NCI-H82 treated with DMSO at 0.1 percent for 48 hours (cell line): ENCODE measurements around the gene ZNF302.
"Not testable (repeated sequence)": the region's sequence is repeated elsewhere in the genome, so short reads cannot be mapped to it uniquely, and the experiment has no call there.

Experiments
- DNase-seq: peaks from one replicate; lab custom pipeline; 2025; ENCODE audit not compliant: unreplicated experiment; lab: John Stamatoyannopoulos, UW

ZNF302 gene

DNA sequence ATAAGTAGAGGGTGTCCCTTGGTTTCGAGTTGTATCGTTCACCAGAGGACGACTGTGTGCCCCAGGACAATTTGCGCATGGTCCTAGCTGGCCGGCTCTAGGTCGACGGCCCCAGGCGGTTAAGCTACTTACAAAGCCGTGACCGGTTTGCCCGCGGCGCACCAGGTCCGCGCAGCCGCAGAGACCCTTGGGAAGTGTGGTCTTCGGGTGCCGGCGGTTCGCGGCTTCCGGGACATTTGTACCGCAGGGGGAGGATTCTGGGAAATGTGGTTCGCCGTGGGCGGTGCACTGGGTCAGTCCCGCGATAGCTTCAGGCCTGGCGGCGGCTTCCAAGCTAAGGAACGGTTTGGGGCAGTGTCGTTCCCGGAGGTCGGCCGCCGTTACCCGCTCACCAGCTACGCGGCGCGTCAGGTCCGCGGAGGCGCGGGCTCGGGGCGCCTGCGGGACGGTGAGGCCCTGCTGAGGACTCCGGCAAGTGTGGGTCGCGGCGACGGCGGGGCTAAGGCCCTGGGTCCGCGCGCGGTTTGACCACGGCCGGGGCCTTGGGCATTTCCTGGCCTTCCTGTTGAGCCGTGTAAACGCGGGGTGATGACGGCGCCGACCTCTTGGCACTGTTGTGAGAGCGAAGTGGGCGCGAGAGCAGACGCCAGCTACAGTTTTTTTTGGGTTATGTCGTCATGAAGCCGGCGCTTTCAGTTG lies at the start of gene ZNF302:
ZNF302 (plus strand) TSS at position 293 of the 699 bp plus-strand sequence. CDS start 1,127 bp downstream, outside the sequence.
- peak; percentile 85 for DNase-seq

DNA sequence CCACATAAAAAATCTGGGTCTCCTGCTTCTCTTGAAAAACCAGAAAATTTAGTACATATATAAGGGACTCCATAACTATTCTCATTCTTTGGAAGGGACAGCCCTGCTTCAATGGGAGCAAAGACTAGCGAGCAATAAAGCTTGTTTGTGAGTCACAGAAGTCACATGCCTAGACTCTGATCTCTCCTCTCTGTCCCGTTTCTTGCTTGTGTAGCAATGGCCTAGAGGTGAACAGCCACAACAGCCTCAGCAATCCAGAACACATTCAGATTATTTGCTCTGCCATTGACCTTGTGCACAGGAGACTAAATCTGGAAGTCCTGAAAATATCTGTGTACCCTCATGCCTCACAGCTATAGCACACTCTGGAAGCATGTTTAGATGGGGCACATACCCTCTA lies 43.7 kb upstream of the ZNF302 start:
- DNase-seq = no peak

DNA sequence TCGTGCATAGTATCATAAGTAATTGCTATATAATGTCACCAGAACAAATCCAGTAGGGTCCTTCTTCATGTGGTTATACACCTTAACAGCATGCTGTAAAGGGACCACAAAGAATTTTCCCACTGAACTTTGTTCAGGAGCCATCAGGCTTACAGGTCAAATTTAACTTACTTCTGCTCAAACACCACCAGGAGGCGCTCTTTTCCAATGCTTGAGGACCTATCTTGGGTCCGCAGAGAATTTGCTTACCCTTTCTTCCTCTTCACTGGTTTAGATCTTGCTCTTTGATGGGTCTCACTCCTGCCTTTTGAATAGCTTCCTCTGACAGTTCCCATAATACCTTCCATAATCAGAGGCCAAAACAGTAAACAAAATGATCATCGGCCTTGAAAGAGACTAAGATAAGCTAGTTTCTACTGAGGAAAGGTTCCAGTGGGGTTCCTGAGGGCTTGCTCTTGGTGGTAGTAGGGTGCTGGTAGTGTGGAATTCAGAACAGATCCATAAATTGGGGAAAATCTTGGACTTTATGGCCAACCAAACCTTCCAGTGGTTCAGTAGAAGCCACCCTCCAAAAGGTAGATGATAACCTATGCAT lies 37.9 kb upstream of the ZNF302 start:
- peak; percentile 31 for DNase-seq

DNA sequence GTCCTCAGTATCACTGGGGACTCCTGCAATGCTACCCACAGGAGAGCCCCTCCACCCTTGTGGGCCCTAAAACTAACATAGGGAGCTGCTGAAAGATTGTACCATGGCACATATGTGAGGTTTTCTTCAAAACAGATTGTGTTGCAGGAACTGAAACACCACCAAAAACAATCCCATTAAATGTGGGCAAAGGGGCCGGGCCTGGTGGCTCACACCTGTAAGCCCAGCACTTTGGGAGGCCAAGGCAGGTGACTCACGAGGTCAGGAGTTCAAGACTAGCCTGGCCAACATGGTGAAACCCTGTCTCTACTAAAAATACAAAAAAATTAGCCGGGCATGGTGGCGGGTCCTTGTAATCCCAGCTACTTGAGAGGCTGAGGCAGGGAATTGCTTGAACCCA lies 35.2 kb upstream of the ZNF302 start:
- no peak for DNase-seq

DNA sequence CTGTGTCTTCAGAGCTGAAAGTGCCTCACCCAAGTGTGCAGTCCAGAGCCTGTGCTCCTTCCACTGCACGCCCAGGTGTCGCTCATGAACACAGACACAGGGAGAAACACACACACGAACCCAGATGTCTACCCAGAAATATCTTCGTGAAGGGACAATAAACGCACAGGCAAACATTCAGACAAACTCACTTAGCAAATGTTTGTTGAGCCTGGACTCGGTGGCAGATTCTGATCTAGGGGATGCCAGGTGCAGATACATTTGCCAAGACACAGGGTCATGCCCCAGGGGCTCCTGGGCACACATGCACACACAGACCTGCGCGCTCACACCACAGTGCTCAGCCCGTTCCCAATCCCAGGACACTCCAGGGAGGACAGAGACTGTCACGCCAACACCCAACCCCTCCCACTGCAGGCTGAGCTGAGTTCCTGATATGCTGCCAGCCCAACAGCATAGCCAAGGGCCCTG lies 32.5 kb upstream of the ZNF302 start:
- no peak for DNase-seq

DNA sequence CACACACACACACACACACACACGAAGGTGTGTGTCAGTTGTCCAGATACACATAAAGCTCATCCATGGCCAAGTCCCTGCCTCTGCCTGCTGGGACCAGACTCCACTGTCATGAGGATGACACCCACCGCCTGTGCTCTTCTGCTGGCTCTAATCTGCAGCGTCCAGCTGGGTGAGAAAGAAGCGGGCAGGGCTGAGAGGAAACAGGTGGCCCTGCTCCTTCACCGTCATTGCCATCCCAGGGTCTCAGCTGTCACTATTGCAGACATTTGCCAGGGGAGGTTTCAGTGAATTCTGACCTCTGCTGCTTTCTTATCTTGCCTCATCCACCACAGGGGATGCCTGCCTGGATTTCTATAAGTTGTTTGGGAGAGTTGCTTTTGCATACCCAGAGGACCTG lies 31.9 kb upstream of the ZNF302 start:
- DNase-seq = no peak

DNA sequence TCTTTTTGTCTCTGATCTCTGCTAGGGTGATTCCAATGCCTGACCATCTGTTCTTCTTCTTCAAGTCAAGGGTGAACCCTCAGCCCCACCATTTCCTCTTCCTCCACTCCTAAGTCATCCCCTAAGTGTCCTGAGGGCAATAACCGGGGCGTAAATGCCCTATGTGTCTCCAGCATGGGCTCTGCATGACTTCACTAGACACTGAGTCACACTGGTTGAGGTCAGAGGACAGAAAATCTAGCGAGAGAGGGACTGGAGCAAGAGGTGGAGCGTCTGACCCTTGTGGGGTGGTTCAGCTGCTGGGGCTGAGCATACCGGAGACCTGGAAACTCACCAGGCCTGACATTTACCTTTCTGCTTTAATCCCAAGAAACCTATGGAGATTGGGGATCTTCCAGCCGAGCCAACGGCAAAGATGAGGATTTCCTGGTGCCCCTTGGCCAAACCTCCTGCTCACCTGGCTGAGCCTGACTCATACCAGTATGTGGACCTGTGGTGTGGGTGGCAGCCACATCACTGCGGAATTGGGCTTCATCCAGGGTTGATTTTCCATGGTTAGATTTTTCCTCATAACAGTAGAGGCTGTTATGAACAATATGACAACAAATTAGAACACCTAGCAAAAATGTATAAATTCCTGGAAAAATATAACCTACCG lies 27.5 kb upstream of the ZNF302 start:
- no peak for DNase-seq

DNA sequence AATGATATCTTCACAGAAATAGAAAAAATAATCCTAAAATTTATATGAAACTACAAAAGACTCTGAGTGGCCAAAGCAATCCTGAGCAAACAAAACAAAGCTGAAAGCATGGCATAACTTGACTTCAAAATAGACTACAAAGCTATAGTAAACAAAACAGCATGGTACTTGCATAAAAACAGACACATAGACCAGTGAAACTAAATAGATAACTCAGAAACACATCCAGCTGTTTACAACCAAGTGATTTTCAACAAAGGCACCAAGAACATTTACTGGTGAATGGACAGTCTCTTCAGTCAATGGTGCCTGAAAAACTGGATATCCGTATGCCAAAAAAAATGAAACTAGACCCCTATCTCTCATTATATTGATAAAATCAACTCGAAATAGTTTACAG lies 25.7 kb upstream of the ZNF302 start:
- no peak for DNase-seq

DNA sequence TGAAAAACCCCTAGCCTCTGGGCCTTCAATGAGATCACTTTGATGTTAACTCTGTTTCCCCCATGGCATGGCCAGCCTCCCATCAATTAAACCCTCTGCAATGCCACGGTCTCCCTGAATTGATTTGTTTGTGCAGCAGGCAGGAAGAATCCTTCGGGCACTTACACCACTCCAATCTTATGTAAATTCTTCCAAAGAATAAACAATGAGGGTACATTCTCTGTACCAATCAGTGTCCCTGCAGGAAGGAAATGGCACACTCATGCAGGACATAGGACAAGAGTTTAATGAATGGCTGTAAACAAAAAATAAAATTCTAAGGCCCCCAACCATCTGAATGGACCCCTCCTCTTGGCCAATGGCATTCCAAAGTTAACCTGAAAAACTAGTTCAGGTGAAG lies 22.7 kb upstream of the ZNF302 start:
- DNase-seq = no peak

DNA sequence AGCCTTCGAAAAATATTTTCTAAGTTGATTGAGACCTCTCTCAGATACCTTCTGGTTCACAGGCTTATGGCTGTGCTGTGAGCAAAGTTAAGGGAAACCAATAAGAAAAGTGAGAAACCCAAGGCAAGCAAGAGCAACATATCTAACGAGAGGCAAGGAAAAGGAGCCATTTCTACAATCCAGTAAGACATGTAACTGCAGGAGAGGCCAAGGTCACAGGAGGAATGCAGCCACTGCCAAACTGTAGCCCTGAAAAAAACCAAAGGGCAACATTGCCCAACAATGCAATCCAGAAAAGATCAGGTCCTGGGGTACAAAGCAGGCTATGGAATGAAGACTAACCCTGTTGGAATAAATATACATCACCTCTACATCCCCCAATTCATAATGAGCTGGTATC lies 21.8 kb upstream of the ZNF302 start:
- no peak for DNase-seq

DNA sequence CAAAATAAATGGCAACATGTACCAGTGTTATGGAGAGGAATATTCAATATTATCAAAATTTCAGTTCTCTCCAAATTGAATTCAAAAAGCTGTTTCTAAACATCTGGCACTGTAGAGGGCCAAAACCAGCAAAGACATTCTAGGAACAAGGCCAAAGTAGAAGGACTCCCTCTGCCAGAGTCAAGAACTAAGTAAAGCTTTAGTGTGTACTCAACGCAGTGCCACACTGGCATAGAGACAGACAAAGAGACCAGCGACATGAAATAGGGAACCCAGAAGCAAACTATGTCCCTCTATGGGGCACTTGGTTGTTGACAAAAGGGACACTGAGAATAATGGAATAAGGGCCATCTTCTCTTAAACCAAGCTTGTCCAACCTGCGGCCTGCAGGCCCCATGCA lies 16.1 kb upstream of the ZNF302 start:
- no peak for DNase-seq

DNA sequence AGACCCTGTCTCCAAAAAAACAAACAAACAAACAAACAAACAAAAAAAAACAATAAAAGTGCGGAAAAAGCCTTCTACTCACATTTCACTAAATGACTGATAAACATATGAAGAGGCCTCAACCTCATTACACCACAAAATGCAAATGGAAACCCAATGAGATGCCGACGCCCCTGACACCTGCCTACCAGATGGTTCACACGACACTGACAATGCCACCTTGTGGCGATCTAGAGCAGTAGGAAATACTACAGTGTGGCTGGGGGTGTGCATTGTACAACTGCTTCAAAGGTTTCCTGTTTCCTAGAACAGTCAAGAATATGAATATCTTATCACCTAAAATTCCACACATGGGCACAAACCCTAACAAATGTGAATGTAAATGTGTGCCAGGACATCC lies 14.6 kb upstream of the ZNF302 start:
- DNase-seq = peak; percentile 7

DNA sequence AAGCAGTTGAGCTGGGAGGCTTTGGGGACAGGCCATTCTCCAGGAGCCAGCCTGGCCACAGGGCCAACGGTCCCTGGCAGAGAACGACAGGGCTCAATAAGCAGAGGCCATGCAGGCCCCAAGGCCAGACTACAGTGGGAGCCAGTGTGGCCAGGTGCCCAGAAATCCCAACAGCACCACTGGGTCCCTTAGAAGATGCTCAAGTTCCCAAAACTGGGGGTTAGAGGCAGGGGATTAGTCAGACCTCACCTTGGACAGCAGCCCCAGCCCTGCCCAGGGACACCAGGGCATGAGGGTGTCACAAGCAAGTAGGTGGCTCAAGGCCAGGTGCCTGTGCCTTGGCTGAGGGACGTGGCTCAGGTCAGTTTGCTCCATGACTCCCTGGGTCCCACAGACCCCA lies 13.3 kb upstream of the ZNF302 start:
- no peak for DNase-seq

DNA sequence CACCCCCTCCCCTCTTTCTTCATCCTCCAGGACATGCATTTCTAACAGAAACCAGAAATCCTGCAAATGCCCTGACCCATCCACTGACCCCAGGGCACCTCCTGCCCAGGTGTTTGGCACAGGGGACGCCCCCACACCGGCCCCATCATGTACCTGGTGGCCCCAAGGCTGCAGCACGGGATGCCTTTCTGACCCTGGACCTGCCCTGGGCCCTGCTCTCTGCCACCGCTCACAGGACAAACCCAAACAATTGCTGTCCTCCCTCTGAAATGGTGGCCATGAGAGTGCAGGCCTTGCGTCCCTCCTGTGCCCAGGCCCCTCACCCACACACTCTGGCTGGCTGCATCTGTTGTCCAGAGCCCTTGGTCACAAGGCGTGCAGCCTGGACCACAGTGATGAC lies 12.6 kb upstream of the ZNF302 start:
- no peak for DNase-seq

DNA sequence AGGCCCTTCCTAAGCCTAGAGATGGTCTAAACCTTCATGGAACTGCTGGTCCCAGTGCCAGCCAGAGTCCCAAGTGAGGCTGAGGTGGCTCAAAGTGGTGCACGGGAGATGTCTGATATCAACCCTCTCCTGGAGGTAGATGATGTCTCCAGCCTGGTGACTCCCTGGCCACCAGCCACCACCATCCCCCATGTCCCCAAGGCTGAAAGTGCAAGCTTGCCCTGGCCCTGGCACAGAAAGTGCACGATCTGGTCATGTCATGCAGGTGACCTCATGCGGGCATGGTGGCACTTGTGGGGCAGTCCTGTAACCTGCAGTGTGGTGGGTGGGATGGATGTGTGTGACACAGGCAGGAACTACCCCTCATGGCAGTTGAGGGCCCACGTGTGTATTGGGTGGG lies 12.2 kb upstream of the ZNF302 start:
- not testable (repeated sequence) for DNase-seq

DNA sequence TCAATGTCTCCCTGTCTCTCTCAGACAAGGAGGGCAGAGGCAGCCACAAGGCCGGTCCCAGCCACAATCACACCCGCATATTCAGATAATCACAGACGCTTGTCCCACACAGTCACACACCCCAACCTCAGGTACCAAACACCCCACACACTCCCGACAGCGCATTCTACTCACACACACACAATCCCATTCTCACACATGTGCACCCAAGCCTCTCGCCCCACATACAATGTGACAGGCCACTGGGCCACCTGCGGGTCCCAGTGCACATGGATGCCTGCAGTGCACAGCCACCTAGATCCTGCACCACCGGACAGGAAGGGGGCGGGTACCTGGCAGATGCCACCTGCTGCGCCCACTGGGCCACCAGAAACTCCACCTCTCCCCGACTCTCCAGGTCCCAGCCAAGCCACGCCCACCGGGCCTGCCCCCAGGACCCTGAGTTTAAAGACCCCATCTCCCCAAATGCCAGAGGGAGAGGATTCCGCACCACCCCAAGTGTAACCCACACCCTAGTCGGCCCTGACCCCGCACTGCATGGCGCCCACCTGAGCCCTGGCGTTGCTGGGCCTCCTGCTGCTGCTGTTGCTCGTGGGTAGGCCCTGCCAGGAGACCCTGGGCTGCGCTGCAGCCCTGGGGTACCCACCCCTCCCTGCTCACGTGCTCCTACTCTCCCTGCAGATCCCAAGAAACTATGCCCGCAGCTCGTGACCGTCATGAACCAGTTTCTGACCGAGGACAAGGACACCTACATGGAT lies 11.1 kb upstream of the ZNF302 start:
- no peak for DNase-seq

DNA sequence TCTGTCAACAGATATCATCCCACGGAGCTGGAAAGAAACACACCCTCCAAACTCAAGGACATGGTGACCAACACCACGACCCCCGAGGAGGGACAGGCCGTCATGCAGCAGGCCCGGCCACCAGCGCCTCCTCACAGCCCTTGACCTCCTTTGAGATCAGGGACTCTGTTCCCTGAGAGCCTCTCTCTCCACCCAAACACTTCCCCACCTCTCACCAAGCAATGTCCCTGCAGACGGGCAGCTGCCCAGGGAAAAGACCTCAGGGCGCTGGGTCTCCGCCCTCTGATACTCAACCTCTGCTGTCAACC lies 10.6 kb upstream of the ZNF302 start:
- DNase-seq = no peak

DNA sequence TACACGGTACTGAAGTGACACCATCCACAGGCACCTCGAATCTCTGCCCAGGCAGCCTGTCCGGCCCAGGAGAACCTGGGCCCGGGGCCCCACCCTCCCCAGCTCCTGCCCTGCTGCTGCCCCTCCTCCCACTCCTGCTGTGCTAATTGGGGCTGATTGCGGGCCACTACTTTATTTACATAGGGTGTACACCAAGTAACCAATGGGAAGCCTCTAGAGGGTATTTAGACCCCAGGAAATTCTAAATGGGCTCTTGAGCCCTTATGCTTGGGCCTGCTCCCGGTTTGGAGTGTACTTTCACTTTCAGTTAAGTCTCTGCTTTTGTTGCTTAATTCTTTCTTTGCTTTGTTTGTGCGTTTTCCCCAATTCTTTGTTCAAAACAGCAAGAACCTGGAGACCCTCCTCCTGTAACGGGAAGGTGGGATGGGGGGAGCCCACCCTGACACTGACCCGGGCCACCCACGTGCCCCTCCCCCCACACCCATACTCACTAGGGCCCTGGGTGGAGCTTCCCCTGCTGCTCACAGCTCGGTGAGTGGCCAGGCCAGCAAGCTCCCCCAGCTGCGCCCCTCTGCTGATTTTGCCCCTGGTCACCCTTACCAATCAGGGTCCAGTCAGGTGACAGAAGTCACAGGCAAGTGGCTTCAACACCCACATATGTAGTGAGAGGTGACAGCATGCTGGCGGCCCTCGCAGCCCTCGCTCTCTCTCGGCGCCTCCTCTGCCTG lies 10.0 kb upstream of the ZNF302 start:
- DNase-seq = no peak

DNA sequence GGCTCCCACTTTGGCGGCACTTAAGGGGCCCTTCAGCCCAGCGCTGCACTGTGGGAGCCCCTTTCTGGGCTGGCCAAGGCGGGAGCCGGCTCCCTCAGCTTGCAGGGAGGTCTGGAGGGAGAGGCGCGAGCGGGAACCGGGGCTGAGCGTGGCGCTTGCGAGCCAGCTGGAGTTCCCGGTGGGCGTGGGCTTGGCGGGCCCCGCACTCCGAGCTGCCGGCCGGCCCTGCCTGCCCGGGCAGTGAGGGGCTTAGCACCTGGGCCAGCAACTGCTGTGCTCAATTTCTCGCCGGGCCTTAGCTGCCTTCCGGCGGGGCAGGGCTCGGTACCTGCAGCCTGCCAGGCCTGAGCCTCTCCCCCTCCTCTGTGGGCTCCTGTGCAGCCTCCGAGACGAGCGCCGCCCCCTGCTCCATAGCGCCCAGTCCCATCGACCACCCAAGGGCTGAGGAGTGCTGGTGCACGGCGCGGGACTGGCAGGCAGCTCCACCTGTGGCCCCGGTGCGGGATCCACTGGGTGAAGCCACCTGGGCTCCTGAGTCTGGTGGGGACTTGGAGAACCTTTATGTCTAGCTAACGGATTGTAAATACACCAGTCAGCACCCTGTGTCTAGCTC lies 9.3 kb upstream of the ZNF302 start:
- not testable (repeated sequence) for DNase-seq

DNA sequence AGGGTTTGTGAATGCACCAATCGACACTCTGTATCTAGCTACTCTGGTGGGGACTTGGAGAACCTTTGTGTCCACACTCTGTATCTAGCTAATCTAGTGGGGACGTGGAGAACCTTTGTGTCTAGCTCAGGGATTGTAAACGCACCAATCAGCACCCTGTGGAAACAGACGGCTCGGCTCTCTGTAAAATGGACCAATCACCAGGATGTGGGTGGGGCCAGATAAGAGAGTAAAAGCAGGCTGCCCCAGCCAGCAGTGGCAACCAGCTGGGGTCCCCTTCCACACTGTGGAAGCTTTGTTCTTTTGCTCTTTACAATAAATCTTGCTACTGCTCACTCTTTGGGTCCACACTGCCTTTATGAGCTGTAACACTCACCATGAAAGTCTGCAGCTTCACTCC lies 8.8 kb upstream of the ZNF302 start:
- not testable (repeated sequence) for DNase-seq

DNA sequence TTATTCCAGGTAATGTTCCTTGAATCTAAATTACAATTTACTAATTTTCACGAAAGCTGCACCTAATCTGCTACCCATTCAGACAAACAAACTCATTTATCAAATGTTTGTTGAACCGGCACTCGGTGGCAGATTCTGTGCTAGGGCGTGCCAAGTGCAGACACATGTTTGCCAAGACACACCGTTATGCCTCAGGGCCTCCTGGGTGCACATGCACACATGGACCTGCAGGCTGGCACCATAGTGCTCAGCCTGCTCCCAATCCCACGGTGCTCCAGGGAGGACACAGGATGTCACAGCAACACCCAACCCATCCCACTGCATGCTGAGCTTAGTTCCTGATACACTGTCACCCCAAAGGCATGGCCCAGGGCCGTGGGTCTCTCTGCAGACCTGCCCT lies 8.2 kb upstream of the ZNF302 start:
- DNase-seq = no peak
